Cerebellar nuclear complex (tissue), 1 donor: ENCODE results near the gene GIPC2.

Experiments used
- DNase-seq, 2 experiments: peaks; one replicate each; lab custom pipeline; 2025; lab: John Stamatoyannopoulos, UW

The GIPC2 gene

GRCh38 chr1:78145105-78145580 lies 99.4 kb downstream of the GIPC2 start:
- no peak for DNase-seq

GRCh38 chr1:78146205-78146771 lies 100.5 kb downstream of the GIPC2 start:
- no peak for DNase-seq

GRCh38 chr1:78147031-78147430 lies 101.3 kb downstream of the GIPC2 start:
- no peak for DNase-seq

GRCh38 chr1:78153092-78153736 lies 107.4 kb downstream of the GIPC2 start:
- no peak for DNase-seq

GRCh38 chr1:78155121-78155520 lies 109.4 kb downstream of the GIPC2 start:
- DNase-seq: no peak

GRCh38 chr1:78156805-78157521 lies 111.2 kb downstream of the GIPC2 start:
- DNase-seq: no peak

GRCh38 chr1:78165816-78166215 lies 120.0 kb downstream of the GIPC2 start:
- no peak for DNase-seq

GRCh38 chr1:78168306-78168705 lies 122.5 kb downstream of the GIPC2 start:
- DNase-seq: no peak

GRCh38 chr1:78170859-78171258 lies 125.1 kb downstream of the GIPC2 start:
- no peak for DNase-seq

GRCh38 chr1:78171736-78172590 lies 126.2 kb downstream of the GIPC2 start:
- DNase-seq: no peak

- no peak for DNase-seq
These were observed 130.7 kb downstream of the GIPC2 start for GRCh38 chr1:78176448-78176847.

GRCh38 chr1:78177708-78178270 lies 132.0 kb downstream of the GIPC2 start:
- DNase-seq: no peak

GRCh38 chr1:78178816-78179215 lies 133.1 kb downstream of the GIPC2 start:
- no peak for DNase-seq

GRCh38 chr1:78184460-78185072 lies 138.8 kb downstream of the GIPC2 start:
- DNase-seq: no peak
